LHCN-M2 (cell line): ENCODE results near the gene C2. TPM values are rescaled to one million over a fixed set of nuclear protein-coding genes. Genes with fewer than 3 reads are reported as not detected.

ENCODE experiments used
- DNase-seq: peaks from one replicate; pipeline ENCODE4 v3.0.0-alpha.2; 2012; ENCODE audit warnings: low read depth
- polyA plus RNA-seq: library from polyadenylated mRNA; unstranded; fragments of >200 nt; gene quantifications from one replicate; pipeline ENCODE4 v1.2.1, GENCODE V29; 2012; ENCODE audit warnings: missing spikeins
- total RNA-seq: library from RNA; depleted of rRNA; stranded (reverse); fragments of >200 nt; gene quantifications from 2 replicates; pipeline ENCODE4 v1.2.3, GENCODE V29; 2014; rRNA removed

Gene C2
- 0.86 and 1.2 TPM in 2 replicates for total RNA-seq
- 0.85 TPM for polyA plus RNA-seq

GRCh38 chr6:31927242-31927862 is at the start of gene C2:
Gene C2, plus strand, starts transcription at chr6:31927717. Its CDS starts 36 bp downstream, at chr6:31927753.
- DNase-seq: no peak

- no peak for DNase-seq
Observed at GRCh38 chr6:31878222-31878621, 49.3 kb upstream of the C2 start.

DNA sequence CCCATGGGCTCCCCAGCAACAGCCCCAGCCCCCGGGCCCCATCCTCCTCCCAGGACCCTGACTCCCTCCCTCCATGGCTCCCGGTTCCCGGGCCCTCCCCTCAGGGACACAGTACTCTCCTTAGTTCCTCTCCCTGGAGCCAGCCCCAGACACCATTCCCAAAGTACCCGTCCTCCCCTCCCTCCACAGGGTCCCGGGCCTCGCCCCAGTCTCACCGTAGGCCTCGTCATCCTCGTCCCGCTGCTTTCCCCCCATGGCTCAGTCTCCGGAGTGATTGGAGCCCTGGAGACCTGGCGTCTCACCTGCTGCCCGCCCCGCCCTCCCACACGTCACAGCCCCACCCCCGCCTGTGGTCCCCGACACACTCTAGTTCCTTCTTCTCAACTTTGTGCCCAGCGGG is 48.8 kb upstream of the C2 start, which contains the start of gene SLC44A4:
SLC44A4 (minus strand) TSS at position 272 of the 400 bp plus-strand sequence; CDS start at position 255, 17 bp downstream.
- no peak for DNase-seq

GRCh38 chr6:31879143-31879542 is 48.4 kb upstream of the C2 start:
- DNase-seq: no peak

DNA sequence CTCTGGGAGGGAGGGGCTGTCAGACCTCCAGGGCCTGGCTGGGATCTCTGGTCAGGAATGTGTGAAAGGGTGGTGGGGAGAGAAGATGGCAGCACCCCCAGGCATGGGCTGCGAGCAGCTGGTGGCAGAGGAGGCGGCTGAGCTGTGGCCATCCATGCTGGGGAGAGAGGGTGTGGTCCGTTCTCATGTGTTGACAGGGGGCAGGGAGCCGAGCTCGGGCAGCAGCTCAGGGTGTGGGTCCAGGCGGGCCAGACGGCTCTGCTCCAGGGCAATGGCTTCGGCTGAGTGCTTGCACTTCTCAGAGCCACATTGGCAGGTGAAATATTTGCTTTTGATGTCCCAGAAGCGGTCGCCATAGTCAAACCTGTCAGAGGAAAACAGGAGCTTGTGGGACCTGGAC is 47.6 kb upstream of the C2 start:
- DNase-seq: no peak

GRCh38 chr6:31880616-31881015 is 46.9 kb upstream of the C2 start:
- DNase-seq: no peak

GRCh38 chr6:31881136-31881859 is 46.2 kb upstream of the C2 start:
- DNase-seq: no peak

- peak; percentile 69 for DNase-seq
Observed at GRCh38 chr6:31882344-31882743, 45.2 kb upstream of the C2 start.

GRCh38 chr6:31883676-31884075 is 43.8 kb upstream of the C2 start:
- no peak for DNase-seq

- DNase-seq: no peak
Observed at GRCh38 chr6:31884528-31885035, 42.9 kb upstream of the C2 start.

- DNase-seq: no peak
Observed at GRCh38 chr6:31886541-31886991, 41.0 kb upstream of the C2 start.

- DNase-seq: no peak
Observed at GRCh38 chr6:31887173-31888007, 40.1 kb upstream of the C2 start.

- DNase-seq: no peak
Observed at GRCh38 chr6:31888276-31889258, 39.0 kb upstream of the C2 start.

GRCh38 chr6:31889331-31889972 is 38.1 kb upstream of the C2 start:
- DNase-seq: no peak

DNA sequence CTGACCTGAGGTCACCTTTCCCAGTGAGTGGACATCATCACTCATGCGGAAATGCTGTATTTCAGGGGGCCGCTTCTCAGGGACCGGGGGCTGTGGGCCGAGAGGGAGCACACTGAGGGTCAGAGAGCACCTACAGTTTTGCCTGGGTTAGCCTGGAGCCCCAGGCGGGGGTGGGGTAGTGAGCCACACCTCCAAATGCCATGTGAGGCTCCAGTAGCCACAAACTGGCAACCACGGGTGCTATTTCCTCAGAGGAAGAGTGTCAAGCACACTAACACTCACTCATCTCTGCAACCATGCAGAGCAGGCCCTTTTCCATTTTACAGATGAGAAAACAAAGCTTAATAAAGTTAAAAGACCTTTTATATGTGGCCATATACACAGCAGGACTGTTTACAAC is 34.7 kb upstream of the C2 start:
- no peak for DNase-seq

DNA sequence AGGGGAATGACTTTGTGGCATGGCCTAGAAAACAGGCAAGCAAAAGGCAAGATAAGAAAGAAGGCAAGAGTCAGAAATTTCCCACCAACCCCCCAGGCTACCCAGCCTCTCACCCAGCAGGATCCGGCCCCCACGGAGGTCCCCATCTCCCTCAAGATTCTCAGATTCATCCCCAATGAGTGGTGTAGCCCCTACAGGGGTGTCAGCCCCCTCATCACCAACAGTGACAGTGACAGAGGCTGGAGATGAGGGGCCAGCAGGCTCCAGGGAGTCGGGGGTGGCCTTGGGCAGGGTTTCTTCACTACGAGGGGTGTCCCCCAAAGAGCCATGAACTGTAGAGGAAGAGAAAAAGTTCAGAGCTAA is 31.0 kb upstream of the C2 start:
- DNase-seq: no peak

GRCh38 chr6:31896856-31897611 is 30.5 kb upstream of the C2 start:
- DNase-seq: no peak

DNA sequence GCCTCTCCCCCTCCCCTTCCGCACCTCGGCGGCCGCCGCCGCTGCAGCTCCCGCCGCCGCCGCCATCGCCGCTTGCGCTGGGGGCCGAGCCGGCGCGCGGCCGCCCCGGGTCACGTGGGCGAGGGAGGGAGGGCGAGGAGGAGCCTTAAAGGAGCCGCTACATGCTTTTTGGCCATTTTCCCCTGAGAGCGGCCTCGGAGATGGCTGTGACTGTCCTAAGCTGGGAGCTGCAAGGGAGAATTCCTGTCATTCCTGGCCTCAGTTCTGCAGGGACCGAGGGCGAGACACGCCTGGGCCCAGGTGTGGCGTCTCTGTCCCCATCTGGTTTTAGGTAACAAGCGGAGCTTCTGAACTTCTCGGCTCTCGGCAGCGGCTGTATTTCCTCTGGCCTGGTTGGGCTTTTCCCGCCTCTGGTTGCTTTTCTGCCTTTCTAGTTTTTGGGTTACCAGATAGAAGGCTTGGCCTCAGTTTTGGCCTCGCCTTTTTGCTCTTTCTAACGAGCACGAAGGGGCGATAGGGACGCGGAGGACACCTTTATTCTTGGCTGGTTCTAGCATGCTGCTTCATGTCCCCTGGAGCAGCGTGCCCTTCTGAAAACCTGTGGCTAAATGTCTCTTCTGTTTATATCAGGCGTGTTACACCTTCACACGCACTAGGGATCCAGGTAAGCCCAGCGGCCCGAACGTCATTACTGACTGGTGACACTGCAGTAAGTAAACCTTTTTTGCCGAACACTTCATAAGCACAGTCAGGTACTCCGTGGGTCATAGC is 29.7 kb upstream of the C2 start, which contains the start of gene EHMT2:
EHMT2 (minus strand) TSS at position 87 of the 771 bp plus-strand sequence; CDS start at position 66, 21 bp downstream.
- peak; percentile 77 for DNase-seq
